Measurements from ENCODE around the gene CDCA3.

GRCh38 chr12:6855322-6855721 lies 4.2 kb upstream of the CDCA3 start:
- TF ChIP-seq EZH2 (IDR thresholded peaks at IDR 0.05; ENCODE audit: low read depth, unreplicated experiment), result no peak
- no peak for TF ChIP-seq CTCF (conservative IDR thresholded peaks at IDR 0.05; ENCODE audit: low read depth in 2 of 2)
- TF ChIP-seq POLR2AphosphoS5 (IDR thresholded peaks at IDR 0.05; ENCODE audit: low read depth), result no peak
- no peak for TF ChIP-seq EZH2phosphoT487 (IDR thresholded peaks at IDR 0.05; ENCODE audit: unreplicated experiment)
- TF ChIP-seq ZNF114 (CRISPR knock-in tag; IDR thresholded peaks at IDR 0.05), result no peak
- TF ChIP-seq REST (IDR thresholded peaks at IDR 0.05; ENCODE audit: unreplicated experiment), result no peak
- no peak for TF ChIP-seq CREB1 (CRISPR knock-in tag; IDR thresholded peaks at IDR 0.05; ENCODE audit: low read depth)
- no peak for TF ChIP-seq NANOG (IDR thresholded peaks at IDR 0.05; ENCODE audit: borderline replicate concordance)

Measured in GM23338 (cell line).